GM21360 (cell line): Measurements from ENCODE around the gene MTHFD1L.
"Not testable (repeated sequence)": the region's sequence is repeated elsewhere in the genome, so short reads cannot be mapped to it uniquely, and the experiment has no call there.

ENCODE experiments used
- ATAC-seq: cut with Tn5 transposase; IDR thresholded peaks from one replicate; pipeline ENCODE4 v1.9.1; 2021; ENCODE audit warnings: mild to moderate bottlenecking, moderate library complexity; ENCODE audit not compliant: unreplicated experiment

Gene MTHFD1L

GRCh38 chr6:151110576-151110905 lies 245.0 kb downstream of the MTHFD1L start:
- ATAC-seq = no peak

GRCh38 chr6:151111670-151112069 lies 246.2 kb downstream of the MTHFD1L start:
- ATAC-seq = no peak

GRCh38 chr6:151112130-151112529 lies 246.6 kb downstream of the MTHFD1L start:
- no peak for ATAC-seq

GRCh38 chr6:151112884-151113283 lies 247.4 kb downstream of the MTHFD1L start:
- ATAC-seq = not testable (repeated sequence)

- ATAC-seq = no peak
These were observed 248.1 kb downstream of the MTHFD1L start for GRCh38 chr6:151113641-151114040.

- no peak for ATAC-seq
These were observed 253.1 kb downstream of the MTHFD1L start for GRCh38 chr6:151118461-151119123.

GRCh38 chr6:151119823-151120524 lies 254.5 kb downstream of the MTHFD1L start:
- ATAC-seq = no peak

GRCh38 chr6:151121900-151122299 lies 256.4 kb downstream of the MTHFD1L start:
- ATAC-seq = no peak

- not testable (repeated sequence) for ATAC-seq
These were observed 258.1 kb downstream of the MTHFD1L start for GRCh38 chr6:151123641-151124040.

- not testable (repeated sequence) for ATAC-seq
These were observed 259.7 kb downstream of the MTHFD1L start for GRCh38 chr6:151125242-151125641.

- ATAC-seq = not testable (repeated sequence)
These were observed 260.3 kb downstream of the MTHFD1L start for GRCh38 chr6:151125651-151126416.

GRCh38 chr6:151126417-151126724 lies 260.9 kb downstream of the MTHFD1L start:
- not testable (repeated sequence) for ATAC-seq

GRCh38 chr6:151127133-151127798 lies 261.8 kb downstream of the MTHFD1L start:
- ATAC-seq = not testable (repeated sequence)

GRCh38 chr6:151128763-151129370 lies 263.4 kb downstream of the MTHFD1L start:
- ATAC-seq = no peak

- ATAC-seq = peak; percentile 66
These were observed 264.8 kb downstream of the MTHFD1L start for GRCh38 chr6:151130329-151130728.

GRCh38 chr6:151131324-151132007 lies 266.0 kb downstream of the MTHFD1L start:
- ATAC-seq = no peak

GRCh38 chr6:151136141-151136755 lies 270.7 kb downstream of the MTHFD1L start:
- no peak for ATAC-seq

- no peak for ATAC-seq
These were observed 272.0 kb downstream of the MTHFD1L start for GRCh38 chr6:151137542-151137941.

- no peak for ATAC-seq
These were observed 274.0 kb downstream of the MTHFD1L start for GRCh38 chr6:151139524-151139923.

GRCh38 chr6:151140767-151141166 lies 275.3 kb downstream of the MTHFD1L start:
- ATAC-seq = no peak
